ENCODE measurements around the gene AKAP1.

DNA sequence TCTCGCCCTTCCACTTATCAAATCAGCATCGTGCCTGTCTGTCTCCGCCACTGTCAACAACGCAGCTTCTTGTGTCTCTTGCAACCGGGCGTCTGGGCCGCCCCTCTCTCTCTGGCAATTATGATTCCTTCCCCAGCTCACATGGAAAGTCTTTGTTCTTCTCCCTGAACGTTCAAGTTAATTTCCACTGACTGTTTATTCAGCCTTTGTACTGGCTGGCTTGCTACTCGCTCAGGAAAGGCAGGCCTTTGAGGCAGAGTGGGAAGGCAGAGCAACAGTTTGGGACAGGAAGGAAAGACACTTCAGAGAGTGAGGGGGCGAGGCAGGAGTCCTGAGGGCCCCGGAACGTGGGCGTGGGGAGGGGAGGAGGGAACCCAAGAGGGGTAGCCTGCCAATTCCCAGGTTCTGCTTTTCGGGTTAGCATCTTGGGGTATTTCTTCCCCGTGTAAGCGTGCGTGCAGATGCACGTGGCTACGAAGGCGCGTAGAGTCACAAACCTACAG, 50.8 kb downstream of the AKAP1 start:
- TF ChIP-seq EZH2 (IDR thresholded peaks at IDR 0.05; ENCODE audit: low read length): no peak
- TF ChIP-seq, protein P1, sequence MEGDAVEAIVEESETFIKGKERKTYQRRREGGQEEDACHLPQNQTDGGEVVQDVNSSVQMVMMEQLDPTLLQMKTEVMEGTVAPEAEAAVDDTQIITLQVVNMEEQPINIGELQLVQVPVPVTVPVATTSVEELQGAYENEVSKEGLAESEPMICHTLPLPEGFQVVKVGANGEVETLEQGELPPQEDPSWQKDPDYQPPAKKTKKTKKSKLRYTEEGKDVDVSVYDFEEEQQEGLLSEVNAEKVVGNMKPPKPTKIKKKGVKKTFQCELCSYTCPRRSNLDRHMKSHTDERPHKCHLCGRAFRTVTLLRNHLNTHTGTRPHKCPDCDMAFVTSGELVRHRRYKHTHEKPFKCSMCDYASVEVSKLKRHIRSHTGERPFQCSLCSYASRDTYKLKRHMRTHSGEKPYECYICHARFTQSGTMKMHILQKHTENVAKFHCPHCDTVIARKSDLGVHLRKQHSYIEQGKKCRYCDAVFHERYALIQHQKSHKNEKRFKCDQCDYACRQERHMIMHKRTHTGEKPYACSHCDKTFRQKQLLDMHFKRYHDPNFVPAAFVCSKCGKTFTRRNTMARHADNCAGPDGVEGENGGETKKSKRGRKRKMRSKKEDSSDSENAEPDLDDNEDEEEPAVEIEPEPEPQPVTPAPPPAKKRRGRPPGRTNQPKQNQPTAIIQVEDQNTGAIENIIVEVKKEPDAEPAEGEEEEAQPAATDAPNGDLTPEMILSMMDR (optimal IDR thresholded peaks at IDR 0.05 in 1 of 3, IDR thresholded peaks at IDR 0.05 in 1 of 3, conservative IDR thresholded peaks at IDR 0.05 in 1 of 3; ENCODE audit: extremely low read depth in 1 of 3, insufficient read depth in 2 of 3, low read length in 3 of 3): no peak
